GM23338 (cell line): ENCODE measurements around the gene SCGB3A2. TPM values are rescaled to one million over a fixed set of nuclear protein-coding genes. Genes with fewer than 3 reads are reported as not detected.

ENCODE experiments used
- polyA plus RNA-seq: library from polyadenylated mRNA; unstranded; fragments of >200 nt; fragmentation: Nextera tagmentation; extraction: Ambion mirVana; gene quantifications from 2 replicates; pipeline ENCODE4 v1.2.1, GENCODE V29; 2016
- total RNA-seq: library from RNA; depleted of rRNA; stranded (reverse); fragments of >200 nt; shearing (Covaris generic); gene quantifications from 2 replicates; pipeline ENCODE4 v1.2.3, GENCODE V29; 2014; rRNA removed
- TF ChIP-seq, protein P1 (sequence below): IDR thresholded peaks from 2 replicates; pipeline ENCODE4 v1.6.1; 2016; ENCODE audit warnings: antibody characterized with exemption

SCGB3A2 gene
- total and polyA plus RNA-seq, 2 experiments from 2014 or later: 36.1 to 256 TPM

DNA sequence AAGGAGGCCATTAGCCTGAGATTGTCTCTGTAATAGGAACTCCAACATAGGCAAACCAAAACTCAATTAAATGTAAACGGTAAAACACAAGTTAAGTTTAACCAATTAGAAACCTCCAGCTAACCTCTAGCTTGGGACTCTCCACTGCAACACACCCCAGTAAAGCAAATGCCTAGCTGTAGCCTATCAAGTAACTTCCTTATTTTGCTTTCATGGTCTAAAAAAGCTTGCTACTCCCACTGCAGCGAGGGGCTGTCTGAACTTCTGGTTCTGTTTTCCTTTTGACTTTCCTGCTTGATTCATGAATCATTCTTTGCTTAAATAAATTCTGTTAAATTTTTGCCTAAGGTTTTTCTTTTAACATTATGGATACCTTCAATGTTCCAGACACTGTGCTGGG, 52.3 kb downstream of the SCGB3A2 start (continued):
- TF ChIP-seq, protein P1, sequence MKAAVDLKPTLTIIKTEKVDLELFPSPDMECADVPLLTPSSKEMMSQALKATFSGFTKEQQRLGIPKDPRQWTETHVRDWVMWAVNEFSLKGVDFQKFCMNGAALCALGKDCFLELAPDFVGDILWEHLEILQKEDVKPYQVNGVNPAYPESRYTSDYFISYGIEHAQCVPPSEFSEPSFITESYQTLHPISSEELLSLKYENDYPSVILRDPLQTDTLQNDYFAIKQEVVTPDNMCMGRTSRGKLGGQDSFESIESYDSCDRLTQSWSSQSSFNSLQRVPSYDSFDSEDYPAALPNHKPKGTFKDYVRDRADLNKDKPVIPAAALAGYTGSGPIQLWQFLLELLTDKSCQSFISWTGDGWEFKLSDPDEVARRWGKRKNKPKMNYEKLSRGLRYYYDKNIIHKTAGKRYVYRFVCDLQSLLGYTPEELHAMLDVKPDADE: no peak

Other genes starting within 250 kb of the SCGB3A2 start
- gene JAKMIP2, start 96.0 kb upstream of the SCGB3A2 start, total RNA-seq: 16.9 and 27.2 TPM in 2 replicates
- gene JAKMIP2, start 96.0 kb upstream of the SCGB3A2 start, polyA plus RNA-seq: 15.6 and 20.5 TPM in 2 replicates
- gene SPINK1, start 47.0 kb upstream of the SCGB3A2 start, total RNA-seq: not detected in 2 replicates
- gene SPINK1, start 47.0 kb upstream of the SCGB3A2 start, polyA plus RNA-seq: 0.82 and 0.90 TPM in 2 replicates
- not detected in 2 replicates for gene C5orf46, start 27.8 kb downstream of the SCGB3A2 start, total RNA-seq
- gene C5orf46, start 27.8 kb downstream of the SCGB3A2 start, polyA plus RNA-seq: 0.40 and 0.42 TPM in 2 replicates
- 1.5 and 4.5 TPM in 2 replicates for gene SPINK5, start 185.3 kb downstream of the SCGB3A2 start, total RNA-seq
- gene SPINK5, start 185.3 kb downstream of the SCGB3A2 start, polyA plus RNA-seq: 6.9 and 8.8 TPM in 2 replicates